Measurements from ENCODE around the gene OR2S2. TPM values are rescaled to one million over a fixed set of nuclear protein-coding genes. Genes with fewer than 3 reads are reported as not detected.
"Not testable (repeated sequence)": the region's sequence is repeated elsewhere in the genome, so short reads cannot be mapped to it uniquely, and the experiment has no call there.

OR2S2 gene
- total RNA-seq, 1 experiment from 2014 or later: not detected

DNA sequence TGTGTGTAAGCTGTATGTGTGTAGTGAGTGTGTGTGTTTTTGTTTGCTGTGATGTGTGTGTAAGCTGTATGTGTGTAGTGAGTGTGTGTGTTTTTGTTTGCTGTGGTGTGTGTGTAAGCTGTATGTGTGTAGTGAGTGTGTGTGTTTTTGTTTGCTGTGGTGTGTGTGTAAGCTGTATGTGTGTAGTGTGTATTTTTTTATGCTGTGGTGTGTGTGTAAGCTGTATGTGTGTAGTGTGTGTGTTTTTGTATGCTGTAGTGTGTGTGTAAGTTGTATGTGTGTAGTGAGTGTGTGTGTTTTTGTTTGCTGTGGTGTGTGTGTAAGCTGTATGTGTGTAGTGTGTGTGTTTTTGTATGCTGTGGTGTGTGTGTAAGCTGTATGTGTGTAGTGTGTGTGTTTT is 44.5 kb downstream of the OR2S2 start:
- H3K36me3 ChIP-seq (ENCODE audit: insufficient read depth, low read length); DNase-seq; H3K4me1 ChIP-seq (ENCODE audit: low read length); H3K4me3 ChIP-seq (ENCODE audit: low read length); H4K20me1 ChIP-seq (ENCODE audit: insufficient read depth, low read depth, low read length); H3K9ac ChIP-seq (ENCODE audit: low read length); H3K27me3 ChIP-seq (ENCODE audit: low read length); H3K4me2 ChIP-seq (ENCODE audit: low read depth, low read length, poor library complexity, severe bottlenecking); H3K27ac ChIP-seq (ENCODE audit: low read length); H3K9me2 ChIP-seq (replicated peaks; ENCODE audit: insufficient read depth, low read length); H3K9me3 ChIP-seq (ENCODE audit: low read length); H2AFZ ChIP-seq (ENCODE audit: low read length); H3K79me2 ChIP-seq (ENCODE audit: low read length): not testable (repeated sequence)

GRCh38 chr9:35912791-35913400 is 45.1 kb downstream of the OR2S2 start:
- Histone ChIP-seq H3K27me3 (ENCODE audit: low read length) (no peaks in the 10 kb centered on the region), H3K4me1 (ENCODE audit: low read length) (no peaks in the 10 kb centered on the region), H3K27ac (ENCODE audit: low read length) (no peak overlapping the region), H3K4me2 (ENCODE audit: low read depth, low read length, poor library complexity, severe bottlenecking) (no peak overlapping the region), H4K20me1 (ENCODE audit: insufficient read depth, low read depth, low read length) (no peaks in the 10 kb centered on the region), H3K9me2 (replicated peaks; ENCODE audit: insufficient read depth, low read length) (no peaks in the 10 kb centered on the region), H3K79me2 (ENCODE audit: low read length) (no peaks in the 10 kb centered on the region), H3K36me3 (ENCODE audit: insufficient read depth, low read length) (no peaks in the 10 kb centered on the region), H2AFZ (ENCODE audit: low read length) (no peak overlapping the region), H3K4me3 (ENCODE audit: low read length) (no peak overlapping the region), H3K9ac (ENCODE audit: low read length) (no peak overlapping the region), H3K9me3 (ENCODE audit: low read length) (no peaks in the 10 kb centered on the region)
- DNase-seq: no peak

GRCh38 chr9:35911690-35912089 is 46.3 kb downstream of the OR2S2 start:
- H3K4me2 ChIP-seq (ENCODE audit: low read depth, low read length, poor library complexity, severe bottlenecking): no peak overlapping the region
- H3K79me2 ChIP-seq (ENCODE audit: low read length): no peaks in the 10 kb centered on the region
- H3K4me1 ChIP-seq (ENCODE audit: low read length): no peaks in the 10 kb centered on the region
- no peaks in the 10 kb centered on the region for H4K20me1 ChIP-seq (ENCODE audit: insufficient read depth, low read depth, low read length)
- DNase-seq: no peak
- H3K27ac ChIP-seq (ENCODE audit: low read length): no peak overlapping the region
- H3K9me2 ChIP-seq (replicated peaks; ENCODE audit: insufficient read depth, low read length): no peaks in the 10 kb centered on the region
- H3K27me3 ChIP-seq (ENCODE audit: low read length): no peaks in the 10 kb centered on the region
- no peaks in the 10 kb centered on the region for H3K36me3 ChIP-seq (ENCODE audit: insufficient read depth, low read length)
- no peaks in the 10 kb centered on the region for H3K9me3 ChIP-seq (ENCODE audit: low read length)
- H2AFZ ChIP-seq (ENCODE audit: low read length): no peak overlapping the region
- H3K4me3 ChIP-seq (ENCODE audit: low read length): no peak overlapping the region
- H3K9ac ChIP-seq (ENCODE audit: low read length): no peak overlapping the region

GRCh38 chr9:35910613-35911359 is 47.2 kb downstream of the OR2S2 start:
- H2AFZ ChIP-seq (ENCODE audit: low read length): no peak overlapping the region
- no peaks in the 10 kb centered on the region for H4K20me1 ChIP-seq (ENCODE audit: insufficient read depth, low read depth, low read length)
- H3K4me2 ChIP-seq (ENCODE audit: low read depth, low read length, poor library complexity, severe bottlenecking): no peak overlapping the region
- no peak overlapping the region for H3K9ac ChIP-seq (ENCODE audit: low read length)
- no peak overlapping the region for H3K27ac ChIP-seq (ENCODE audit: low read length)
- no peaks in the 10 kb centered on the region for H3K4me1 ChIP-seq (ENCODE audit: low read length)
- H3K4me3 ChIP-seq (ENCODE audit: low read length): no peak overlapping the region
- H3K9me2 ChIP-seq (replicated peaks; ENCODE audit: insufficient read depth, low read length): no peaks in the 10 kb centered on the region
- H3K36me3 ChIP-seq (ENCODE audit: insufficient read depth, low read length): no peaks in the 10 kb centered on the region
- H3K27me3 ChIP-seq (ENCODE audit: low read length): no peaks in the 10 kb centered on the region
- no peaks in the 10 kb centered on the region for H3K79me2 ChIP-seq (ENCODE audit: low read length)
- peak; percentile 69 for DNase-seq
- no peaks in the 10 kb centered on the region for H3K9me3 ChIP-seq (ENCODE audit: low read length)

- H3K9me3 ChIP-seq (ENCODE audit: low read length): no peaks in the 10 kb centered on the region
- no peak overlapping the region for H3K4me2 ChIP-seq (ENCODE audit: low read depth, low read length, poor library complexity, severe bottlenecking)
- no peak overlapping the region for H3K4me3 ChIP-seq (ENCODE audit: low read length)
- no peaks in the 10 kb centered on the region for H3K36me3 ChIP-seq (ENCODE audit: insufficient read depth, low read length)
- no peaks in the 10 kb centered on the region for H3K79me2 ChIP-seq (ENCODE audit: low read length)
- H3K9ac ChIP-seq (ENCODE audit: low read length): no peak overlapping the region
- DNase-seq: no peak
- no peaks in the 10 kb centered on the region for H3K9me2 ChIP-seq (replicated peaks; ENCODE audit: insufficient read depth, low read length)
- no peak overlapping the region for H3K27ac ChIP-seq (ENCODE audit: low read length)
- H4K20me1 ChIP-seq (ENCODE audit: insufficient read depth, low read depth, low read length): no peaks in the 10 kb centered on the region
- H2AFZ ChIP-seq (ENCODE audit: low read length): no peak overlapping the region
- H3K4me1 ChIP-seq (ENCODE audit: low read length): no peaks in the 10 kb centered on the region
- H3K27me3 ChIP-seq (ENCODE audit: low read length): no peaks in the 10 kb centered on the region
Observed at GRCh38 chr9:35909687-35910612, 48.0 kb downstream of the OR2S2 start.

GRCh38 chr9:35909274-35909673 is 48.7 kb downstream of the OR2S2 start, which contains the start of gene SPAAR:
Gene SPAAR (plus strand): TSS chr9:35909490. CDS start chr9:35910464, 974 bp downstream.
- Histone ChIP-seq H3K27ac (ENCODE audit: low read length) (no peak within 1 kb of the TSS), H3K4me3 (ENCODE audit: low read length) (no peak within 1 kb of the TSS), H3K9me3 (ENCODE audit: low read length) (no peaks in the 10 kb centered on the region), H2AFZ (ENCODE audit: low read length) (no peak within 1 kb of the TSS), H3K79me2 (ENCODE audit: low read length) (no peaks in the 10 kb centered on the region), H4K20me1 (ENCODE audit: insufficient read depth, low read depth, low read length) (no peaks in the 10 kb centered on the region), H3K27me3 (ENCODE audit: low read length) (no peaks in the 10 kb centered on the region), H3K9me2 (replicated peaks; ENCODE audit: insufficient read depth, low read length) (no peaks in the 10 kb centered on the region), H3K4me2 (ENCODE audit: low read depth, low read length, poor library complexity, severe bottlenecking) (no peak within 1 kb of the TSS), H3K4me1 (ENCODE audit: low read length) (no peaks in the 10 kb centered on the region), H3K9ac (ENCODE audit: low read length) (no peak within 1 kb of the TSS), H3K36me3 (ENCODE audit: insufficient read depth, low read length) (no peaks in the 10 kb centered on the region)
- no peak for DNase-seq

GRCh38 chr9:35908504-35909125 is 49.3 kb downstream of the OR2S2 start:
- Histone ChIP-seq H3K9me3 (ENCODE audit: low read length) (no peaks in the 10 kb centered on the region), H3K27me3 (ENCODE audit: low read length) (no peaks in the 10 kb centered on the region), H3K79me2 (ENCODE audit: low read length) (no peaks in the 10 kb centered on the region), H3K4me3 (ENCODE audit: low read length) (no peak overlapping the region), H3K4me1 (ENCODE audit: low read length) (no peaks in the 10 kb centered on the region), H3K4me2 (ENCODE audit: low read depth, low read length, poor library complexity, severe bottlenecking) (no peak overlapping the region), H3K27ac (ENCODE audit: low read length) (no peak overlapping the region), H3K36me3 (ENCODE audit: insufficient read depth, low read length) (no peaks in the 10 kb centered on the region), H3K9ac (ENCODE audit: low read length) (no peak overlapping the region), H2AFZ (ENCODE audit: low read length) (no peak overlapping the region), H4K20me1 (ENCODE audit: insufficient read depth, low read depth, low read length) (no peaks in the 10 kb centered on the region), H3K9me2 (replicated peaks; ENCODE audit: insufficient read depth, low read length) (no peaks in the 10 kb centered on the region)
- DNase-seq: no peak

Data from Karpas-422 (cell line).